Kidney epithelial cell (primary cell): ENCODE data around the gene LRRN3. TPM values are rescaled to one million over a fixed set of nuclear protein-coding genes. Genes with fewer than 3 reads are reported as not detected.
A peak's percentile ranks its signal among the peaks of the same experiment; 100 is the strongest.

Experiments used
- DNase-seq: peaks from one replicate; pipeline ENCODE4 v3.0.0-alpha.2; 2010; ENCODE audit warnings: low read depth
- H3K27me3 ChIP-seq: 2 replicates; pipeline ENCODE4 v1.6.0; 2011; ENCODE audit warnings: low read length; ENCODE audit not compliant: control insufficient read depth, insufficient read depth
- H3K36me3 ChIP-seq: 2 replicates; pipeline ENCODE4 v1.5.1; 2011; ENCODE audit warnings: low read length; ENCODE audit not compliant: control insufficient read depth, insufficient read depth
- H3K4me3 ChIP-seq: 2 replicates; pipeline ENCODE4 v1.5.1; 2011; ENCODE audit warnings: low read depth, mild to moderate bottlenecking, control low read depth, low read length
- total RNA-seq: library from RNA; depleted of rRNA; stranded (reverse); fragments of >200 nt; gene quantifications from 2 replicates; pipeline ENCODE4 v1.2.3, GENCODE V29; 2015
- TF ChIP-seq, protein P1 (sequence below): IDR thresholded peaks from 2 replicates; pipeline ENCODE4 v1.5.1; 2011; ENCODE audit warnings: mild to moderate bottlenecking, moderate library complexity, low read length, control low read depth, inconsistent platforms; ENCODE audit not compliant: insufficient read depth, poor library complexity, severe bottlenecking

Gene LRRN3
- 0.34 and 0.38 TPM in 2 replicates for total RNA-seq

DNA sequence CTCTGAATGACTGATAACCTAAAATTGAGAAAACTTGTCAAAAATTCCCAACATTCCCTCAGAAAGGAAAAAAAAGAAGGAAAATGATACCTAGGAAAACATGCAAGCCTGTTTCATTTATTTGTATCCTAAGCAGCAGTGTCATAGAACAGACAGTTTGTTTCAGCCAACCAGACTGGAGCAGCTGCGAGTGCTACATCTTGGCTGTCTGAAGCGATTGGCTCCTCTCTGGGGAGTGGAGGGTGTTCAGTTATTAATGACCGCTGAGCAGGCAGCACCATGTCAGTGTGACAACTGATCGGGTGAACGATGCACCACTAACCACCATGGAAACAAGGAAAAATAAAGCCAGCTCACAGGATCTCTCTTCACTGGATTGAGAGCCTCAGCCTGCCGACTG is at the start of gene LRRN3:
Gene LRRN3, plus strand, starts transcription at position 282 of the 400 bp plus-strand sequence. CDS start 31,646 bp downstream, outside the sequence.
- H3K4me3 ChIP-seq: peak within 1 kb of the TSS; percentile 2
- TF ChIP-seq, protein P1, sequence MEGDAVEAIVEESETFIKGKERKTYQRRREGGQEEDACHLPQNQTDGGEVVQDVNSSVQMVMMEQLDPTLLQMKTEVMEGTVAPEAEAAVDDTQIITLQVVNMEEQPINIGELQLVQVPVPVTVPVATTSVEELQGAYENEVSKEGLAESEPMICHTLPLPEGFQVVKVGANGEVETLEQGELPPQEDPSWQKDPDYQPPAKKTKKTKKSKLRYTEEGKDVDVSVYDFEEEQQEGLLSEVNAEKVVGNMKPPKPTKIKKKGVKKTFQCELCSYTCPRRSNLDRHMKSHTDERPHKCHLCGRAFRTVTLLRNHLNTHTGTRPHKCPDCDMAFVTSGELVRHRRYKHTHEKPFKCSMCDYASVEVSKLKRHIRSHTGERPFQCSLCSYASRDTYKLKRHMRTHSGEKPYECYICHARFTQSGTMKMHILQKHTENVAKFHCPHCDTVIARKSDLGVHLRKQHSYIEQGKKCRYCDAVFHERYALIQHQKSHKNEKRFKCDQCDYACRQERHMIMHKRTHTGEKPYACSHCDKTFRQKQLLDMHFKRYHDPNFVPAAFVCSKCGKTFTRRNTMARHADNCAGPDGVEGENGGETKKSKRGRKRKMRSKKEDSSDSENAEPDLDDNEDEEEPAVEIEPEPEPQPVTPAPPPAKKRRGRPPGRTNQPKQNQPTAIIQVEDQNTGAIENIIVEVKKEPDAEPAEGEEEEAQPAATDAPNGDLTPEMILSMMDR: no peak

DNA sequence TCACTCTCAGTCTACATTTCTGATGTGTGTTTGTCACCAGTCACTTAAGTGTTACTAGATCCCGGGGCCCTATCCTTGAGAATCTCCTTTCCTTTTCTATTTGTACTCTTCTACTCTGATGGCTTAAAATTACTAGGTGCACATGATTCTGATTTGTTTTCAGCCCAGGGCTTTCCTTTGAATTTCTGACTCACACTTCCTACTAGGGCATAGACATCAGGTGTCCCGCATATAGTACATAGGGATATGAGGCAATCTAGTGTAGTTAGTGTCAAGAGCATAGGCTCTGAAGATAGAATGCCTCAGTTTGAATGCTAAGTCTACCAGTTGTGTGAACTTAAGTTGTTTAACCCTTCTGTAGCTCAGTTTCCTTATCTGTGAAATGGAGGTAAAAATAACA is 49.4 kb upstream of the LRRN3 start:
- Histone ChIP-seq H3K36me3 (no peaks in the 10 kb centered on the region), H3K4me3 (no peak overlapping the region), H3K27me3 (no peaks in the 10 kb centered on the region)
- no peak for DNase-seq
- TF ChIP-seq, protein P1: no peak

More for the DNA sequence above, at the start of gene LRRN3:
- DNase-seq: no peak
- no peaks in the 10 kb centered on the region for H3K27me3 ChIP-seq
- no peaks in the 10 kb centered on the region for H3K36me3 ChIP-seq

GRCh38 chr7:111042842-111043241 is 48.1 kb upstream of the LRRN3 start:
- TF ChIP-seq, protein P1: no peak
- H3K27me3 ChIP-seq: no peaks in the 10 kb centered on the region
- DNase-seq: no peak

DNA sequence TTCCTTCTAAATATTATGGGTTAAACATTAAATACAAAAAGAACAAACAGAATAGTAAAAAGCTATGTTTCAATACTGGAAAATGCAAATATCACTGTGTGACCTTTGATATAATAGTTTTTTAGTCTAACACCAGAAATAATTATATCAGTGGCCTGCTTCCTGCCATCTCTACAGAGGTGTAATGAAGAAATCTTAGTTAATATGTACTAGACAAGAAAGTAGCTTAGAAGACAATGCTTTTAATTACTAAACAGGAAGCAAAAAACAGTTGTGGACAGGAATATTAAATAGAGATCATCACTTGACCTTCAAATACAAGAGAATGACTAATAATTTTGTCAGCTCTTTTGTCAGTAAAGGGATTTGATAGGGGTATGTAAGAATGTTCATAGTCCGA is 47.4 kb upstream of the LRRN3 start:
- Histone ChIP-seq H3K27me3 (no peaks in the 10 kb centered on the region), H3K36me3 (no peaks in the 10 kb centered on the region), H3K4me3 (no peak overlapping the region)
- TF ChIP-seq, protein P1: no peak
- DNase-seq: no peak

More at GRCh38 chr7:111042842-111043241, 48.1 kb upstream of the LRRN3 start:
- no peaks in the 10 kb centered on the region for H3K36me3 ChIP-seq
- H3K4me3 ChIP-seq: no peak overlapping the region

- H3K36me3 ChIP-seq: no peaks in the 10 kb centered on the region
These were observed 45.5 kb upstream of the LRRN3 start for GRCh38 chr7:111045449-111045848.

DNA sequence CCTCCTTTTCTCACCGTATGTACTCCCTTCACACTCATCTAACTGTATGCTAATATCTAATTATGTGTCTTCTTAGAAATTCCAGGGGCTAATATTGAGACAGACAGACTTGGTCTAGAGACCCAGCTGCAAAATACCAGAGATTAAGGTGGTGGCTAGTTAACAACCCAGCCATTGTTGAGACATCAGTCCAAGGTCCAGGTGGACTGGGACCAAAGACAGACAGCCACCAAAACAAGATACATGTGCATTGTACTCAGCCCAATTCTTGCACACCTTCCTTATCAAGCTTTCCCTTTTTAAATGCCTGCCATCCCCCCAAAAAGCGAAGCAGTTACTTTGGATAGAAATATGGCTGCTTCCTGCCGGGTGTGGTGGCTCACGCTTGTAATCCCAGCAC is 43.3 kb upstream of the LRRN3 start:
- no peak overlapping the region for H3K4me3 ChIP-seq
- H3K27me3 ChIP-seq: no peaks in the 10 kb centered on the region
- no peak for DNase-seq
- TF ChIP-seq, protein P1: no peak
- H3K36me3 ChIP-seq: no peaks in the 10 kb centered on the region

More at GRCh38 chr7:111045449-111045848, 45.5 kb upstream of the LRRN3 start:
- DNase-seq: no peak
- H3K4me3 ChIP-seq: no peak overlapping the region
- H3K27me3 ChIP-seq: no peaks in the 10 kb centered on the region
- TF ChIP-seq, protein P1: no peak
